PC-9 (cell line): ENCODE data around the gene MCU. TPM values are rescaled to one million over a fixed set of nuclear protein-coding genes. Genes with fewer than 3 reads are reported as not detected.

Experiments
- BruUV-seq: library from RNA; stranded (reverse); fragments of 400-500 nt; replicated peaks from 2 replicates; lab custom pipeline; 2021; lab: Mats Ljungman, UMichigan
- CTCF ChIA-PET: fragments of 300-600 bp; sonication (Branson Sonifier 250); formaldehyde crosslinking; loops from one replicate; lab custom pipeline; 2022; ENCODE audit warnings: antibody characterized with exemption; lab: Charles Lee
- POLR2A ChIA-PET: fragments of 300-600 bp; sonication (Branson Sonifier 250); formaldehyde crosslinking; loops from one replicate; lab custom pipeline; 2022; ENCODE audit warnings: antibody characterized with exemption; ENCODE audit not compliant: unreplicated experiment; lab: Charles Lee
- DNase-seq, 2 experiments: peaks; one replicate each; pipeline versions ENCODE4 v3.0.0 to v3.0.0-alpha.2; 2015 to 2022; ENCODE audit warnings: mixed read lengths in 1 of 2
- H2AFZ ChIP-seq: fragments of 200-600 bp; sonication (generic); 2 replicates; pipeline ENCODE4 v1.8.1; 2017; ENCODE audit warnings: antibody characterized with exemption
- H3F3A ChIP-seq: fragments of 200-600 bp; sonication (generic); 2 replicates; pipeline ENCODE4 v1.8.1; 2017; ENCODE audit warnings: antibody characterized with exemption, mild to moderate bottlenecking, low read depth; ENCODE audit not compliant: insufficient read depth
- H3K27ac ChIP-seq: fragments of 200-600 bp; sonication (generic); 2 replicates; pipeline ENCODE4 v1.6.1; 2016; ENCODE audit warnings: mixed run types
- H3K27me3 ChIP-seq: fragments of 200-600 bp; sonication (generic); 2 replicates; pipeline ENCODE4 v1.6.1; 2016; ENCODE audit warnings: low read depth, mixed run types; ENCODE audit not compliant: insufficient read depth
- H3K36me3 ChIP-seq: fragments of 200-600 bp; sonication (generic); 2 replicates; pipeline ENCODE4 v1.6.1; 2016; ENCODE audit warnings: low read depth, mixed run types
- H3K4me1 ChIP-seq: fragments of 200-600 bp; sonication (generic); replicated peaks from 2 replicates; pipeline ENCODE4 v1.6.1; 2016; ENCODE audit warnings: mixed run types; ENCODE audit not compliant: insufficient read depth
- H3K4me2 ChIP-seq: fragments of 200-600 bp; sonication (generic); 2 replicates; pipeline ENCODE4 v1.6.1; 2017; ENCODE audit warnings: mixed run types
- H3K4me3 ChIP-seq: fragments of 200-600 bp; sonication (generic); 2 replicates; pipeline ENCODE4 v1.6.1; 2016; ENCODE audit warnings: mixed run types
- H3K79me2 ChIP-seq: fragments of 200-600 bp; sonication (generic); 2 replicates; pipeline ENCODE4 v1.6.1; 2017; ENCODE audit warnings: low read depth, mixed run types
- H3K9me2 ChIP-seq: fragments of 200-600 bp; sonication (generic); 2 replicates; pipeline ENCODE4 v1.8.1; 2017; ENCODE audit warnings: mild to moderate bottlenecking; ENCODE audit not compliant: insufficient read depth
- H3K9me3 ChIP-seq: fragments of 200-600 bp; sonication (generic); 2 replicates; pipeline ENCODE4 v1.8.1; 2016; ENCODE audit warnings: low read depth; ENCODE audit not compliant: insufficient read depth
- H4K20me1 ChIP-seq: fragments of 200-600 bp; sonication (generic); 2 replicates; pipeline ENCODE4 v1.8.1; 2017; ENCODE audit not compliant: insufficient read depth
- CTCF ChIP-seq: fragments of 200-600 bp; sonication (generic); conservative IDR thresholded peaks from 2 replicates; pipeline ENCODE4 v1.6.1; 2017; ENCODE audit warnings: mixed run types, antibody characterized with exemption, mild to moderate bottlenecking, moderate library complexity
- EZH2 ChIP-seq: fragments of 200-600 bp; sonication (generic); IDR thresholded peaks from 2 replicates; pipeline ENCODE4 v1.8.0; 2017; ENCODE audit warnings: antibody characterized with exemption, low read depth
- intact Hi-C: fragments of 100-400 bp; cut with micrococcal nuclease; formaldehyde crosslinking; loops from one replicate; pipeline ENCODE4 v1.10.0; 2022; ENCODE audit not compliant: unreplicated experiment
- microRNA-seq: library from miRNA; unstranded; fragments of <30 nt; microRNA quantifications from one replicate; pipeline ENCODE4 v1.2.0, GENCODE V29; 2021; ENCODE audit warnings: borderline number of aligned reads, borderline replicate concordance
- total RNA-seq: library from RNA; stranded (reverse); gene quantifications from 2 replicates; pipeline ENCODE4 v1.2.3, GENCODE V29; 2021

Gene MCU
- total RNA-seq, 1 experiment from 2014 or later = 59.5 TPM

GRCh38 chr10:72935361-72935760, 243.4 kb downstream of the MCU start:
- Histone ChIP-seq H3F3A (no peaks in the 10 kb centered on the region), H3K27ac (no peak overlapping the region), H3K9me2 (no peaks in the 10 kb centered on the region), H3K4me3 (no peak overlapping the region), H3K36me3 (no peaks in the 10 kb centered on the region), H3K4me2 (no peak overlapping the region), H3K79me2 (no peaks in the 10 kb centered on the region), H3K4me1 (no peaks in the 10 kb centered on the region), H3K27me3 (no peaks in the 10 kb centered on the region), H3K9me3 (no peaks in the 10 kb centered on the region), H2AFZ (no peak overlapping the region), H4K20me1 (no peaks in the 10 kb centered on the region)
- intact Hi-C loops = no loop called here
- ChIA-PET POLR2A (no interaction called here), CTCF (no interaction called here)
- no TSS peak for BruUV-seq
- TF ChIP-seq EZH2 (no peak), CTCF (no peak)
- DNase-seq = no peak

Small RNA genes within 50 kb of the gene (microRNA-seq; reads per million reads assigned to microRNA genes)
- not detected for gene MIR4676

Other genes starting within 250 kb of the MCU start
- gene MICU1, start 66.1 kb upstream of the MCU start, total RNA-seq = 65.3 and 70.5 TPM in 2 replicates
- gene OIT3, start 201.6 kb downstream of the MCU start, total RNA-seq = 0.28 TPM in 1 of 2 replicates, not detected in the other